Loucy (cell line): ENCODE data around the gene SHC1.

Source experiments
- H2AFZ ChIP-seq: fragments of 200-600 bp; sonication (generic); 2 replicates; pipeline ENCODE4 v1.6.0; 2016; ENCODE audit warnings: antibody characterized with exemption, mild to moderate bottlenecking, low read length, moderate library complexity
- H3F3A ChIP-seq: fragments of 200-600 bp; 2 replicates; pipeline ENCODE4 v1.6.0; 2016; ENCODE audit warnings: antibody characterized with exemption, low read depth, mild to moderate bottlenecking
- H3K27me3 ChIP-seq: fragments of 200-600 bp; sonication (generic); 2 replicates; pipeline ENCODE4 v1.6.1; 2014; ENCODE audit warnings: low read length, mild to moderate bottlenecking; ENCODE audit not compliant: insufficient read depth, poor library complexity, severe bottlenecking
- H3K36me3 ChIP-seq: fragments of 200-600 bp; sonication (generic); 2 replicates; pipeline ENCODE4 v1.6.1; 2016; ENCODE audit warnings: low read length; ENCODE audit not compliant: insufficient read depth
- H3K4me1 ChIP-seq: fragments of 200-600 bp; sonication (generic); 2 replicates; pipeline ENCODE4 v1.5.1; 2014; ENCODE audit warnings: low read length, mild to moderate bottlenecking; ENCODE audit not compliant: insufficient read depth, poor library complexity, severe bottlenecking
- H3K4me2 ChIP-seq: fragments of 200-600 bp; sonication (generic); 2 replicates; pipeline ENCODE4 v1.6.0; 2014; ENCODE audit warnings: antibody characterized with exemption, low read length, low read depth, mild to moderate bottlenecking; ENCODE audit not compliant: poor library complexity, severe bottlenecking
- H3K4me3 ChIP-seq: fragments of 200-600 bp; sonication (generic); 2 replicates; pipeline ENCODE4 v1.5.1; 2014; ENCODE audit warnings: low read length, mild to moderate bottlenecking, mixed read lengths; ENCODE audit not compliant: poor library complexity, severe bottlenecking
- H3K79me2 ChIP-seq: fragments of 200-600 bp; sonication (generic); 2 replicates; pipeline ENCODE4 v1.6.1; 2014; ENCODE audit warnings: low read length; ENCODE audit not compliant: insufficient read depth
- H3K9ac ChIP-seq: fragments of 200-600 bp; sonication (generic); 2 replicates; pipeline ENCODE4 v1.6.0; 2014; ENCODE audit warnings: mild to moderate bottlenecking, low read depth, low read length, moderate library complexity; ENCODE audit not compliant: poor library complexity, severe bottlenecking
- H3K9me2 ChIP-seq: fragments of 200-600 bp; sonication (generic); replicated peaks from 2 replicates; pipeline ENCODE4 v1.6.1; 2016; ENCODE audit warnings: low read depth, low read length, mixed read lengths
- H3K9me3 ChIP-seq: fragments of 200-600 bp; sonication (generic); 2 replicates; pipeline ENCODE4 v1.6.1; 2014; ENCODE audit warnings: mild to moderate bottlenecking, antibody characterized with exemption, low read length, low read depth; ENCODE audit not compliant: insufficient read depth
- H4K20me1 ChIP-seq: fragments of 200-600 bp; sonication (generic); 2 replicates; pipeline ENCODE4 v1.6.0; 2014; ENCODE audit warnings: antibody characterized with exemption, low read length, mild to moderate bottlenecking; ENCODE audit not compliant: insufficient read depth, poor library complexity, severe bottlenecking
- CTCF ChIP-seq: fragments of 200-600 bp; sonication (generic); conservative IDR thresholded peaks from 2 replicates; pipeline ENCODE4 v1.5.1; 2014; ENCODE audit warnings: mild to moderate bottlenecking, antibody characterized with exemption, low read length
- EZH2phosphoT487 ChIP-seq: fragments of 200-600 bp; IDR thresholded peaks from 2 replicates; pipeline ENCODE4 v1.6.1; 2018; ENCODE audit warnings: antibody characterized with exemption, mild to moderate bottlenecking, moderate library complexity, borderline replicate concordance

SHC1 gene

GRCh38 chr1:154938604-154939399 lies 31.7 kb downstream of the SHC1 start:
- no peak overlapping the region for H2AFZ ChIP-seq
- H3K9me2 ChIP-seq, result no peaks in the 10 kb centered on the region
- TF ChIP-seq EZH2phosphoT487 (no peak), CTCF (no peak)
- no peaks in the 10 kb centered on the region for H3K36me3 ChIP-seq
- peak overlapping the region; percentile 89 for H3K9ac ChIP-seq
- peak overlapping the region; percentile 84 for H3K4me2 ChIP-seq
- no peak overlapping the region for H3K4me3 ChIP-seq
- peaks cover 8% of the 10 kb centered on the region; the same call in 1 of the 2 replicates for H3F3A ChIP-seq
- peaks cover 79% of the 10 kb centered on the region for H3K4me1 ChIP-seq
- H4K20me1 ChIP-seq, result no peaks in the 10 kb centered on the region
- peaks cover 20% of the 10 kb centered on the region for H3K79me2 ChIP-seq
- no peaks in the 10 kb centered on the region for H3K27me3 ChIP-seq
- H3K9me3 ChIP-seq, result no peaks in the 10 kb centered on the region

GRCh38 chr1:154937988-154938386 lies 32.6 kb downstream of the SHC1 start:
- Histone ChIP-seq H3K9me2 (no peaks in the 10 kb centered on the region), H4K20me1 (no peaks in the 10 kb centered on the region), H3K36me3 (no peaks in the 10 kb centered on the region), H3F3A (peaks cover 8% of the 10 kb centered on the region; the same call in 1 of the 2 replicates), H3K4me3 (peak overlapping the region; percentile 90), H3K27me3 (no peaks in the 10 kb centered on the region), H3K79me2 (peaks cover 20% of the 10 kb centered on the region), H3K4me2 (peak overlapping the region; percentile 84), H3K9ac (peak overlapping the region; percentile 89), H3K4me1 (peaks cover 71% of the 10 kb centered on the region), H2AFZ (no peak overlapping the region), H3K9me3 (no peaks in the 10 kb centered on the region)
- TF ChIP-seq EZH2phosphoT487, result no peak
- no peak for TF ChIP-seq CTCF

GRCh38 chr1:154937085-154937987 lies 33.2 kb downstream of the SHC1 start:
- Histone ChIP-seq H4K20me1 (no peaks in the 10 kb centered on the region), H3K9me2 (no peaks in the 10 kb centered on the region), H3K4me1 (peaks cover 65% of the 10 kb centered on the region), H3F3A (peaks cover 8% of the 10 kb centered on the region; the same call in 1 of the 2 replicates), H3K4me2 (peak overlapping the region; percentile 84), H3K9me3 (no peaks in the 10 kb centered on the region), H3K27me3 (no peaks in the 10 kb centered on the region), H3K36me3 (no peaks in the 10 kb centered on the region), H3K9ac (peak overlapping the region; percentile 89), H3K79me2 (peaks cover 20% of the 10 kb centered on the region), H2AFZ (peak overlapping the region; percentile 89), H3K4me3 (peak overlapping the region; percentile 90)
- TF ChIP-seq EZH2phosphoT487, result no peak
- TF ChIP-seq CTCF, result peak; percentile 34
